Skeletal muscle tissue (tissue), 4 donors: ENCODE measurements around the gene BCAN. TPM values are rescaled to one million over a fixed set of nuclear protein-coding genes. Genes with fewer than 3 reads are reported as not detected.

Experiments
- H3K27ac ChIP-seq: one replicate; pipeline ENCODE4 v1.7.0; 2013; ENCODE audit warnings: mild to moderate bottlenecking, low read depth, low read length, inconsistent platforms
- H3K27me3 ChIP-seq, 3 donors: one replicate each; pipeline ENCODE4 v1.7.0; 2013; ENCODE audit warnings: low read length in 3 of 3; ENCODE audit not compliant: control insufficient read depth in 3 of 3, insufficient read depth in 3 of 3
- H3K36me3 ChIP-seq, 3 donors: one replicate each; pipeline ENCODE4 v1.7.0; 2013; ENCODE audit warnings: low read length in 3 of 3; ENCODE audit not compliant: control insufficient read depth in 3 of 3, insufficient read depth in 3 of 3
- H3K4me1 ChIP-seq, 3 donors: one replicate each; pipeline ENCODE4 v1.7.0; 2013; ENCODE audit warnings: low read length in 3 of 3, mild to moderate bottlenecking in 3 of 3; ENCODE audit not compliant: control insufficient read depth in 3 of 3, insufficient read depth in 3 of 3
- H3K4me3 ChIP-seq, 3 donors: one replicate each; pipeline ENCODE4 v1.7.0; 2013; ENCODE audit warnings: low read length in 3 of 3
- H3K9ac ChIP-seq, 3 donors: one replicate each; pipeline ENCODE4 v1.7.0; 2013; ENCODE audit warnings: low read length in 3 of 3, mild to moderate bottlenecking in 3 of 3, moderate library complexity in 2 of 3, low read depth in 1 of 3
- H3K9me3 ChIP-seq, 3 donors: one replicate each; pipeline ENCODE4 v1.7.0; 2013; ENCODE audit warnings: low read length in 3 of 3; ENCODE audit not compliant: control insufficient read depth in 3 of 3
- total RNA-seq: library from RNA; depleted of rRNA; stranded (reverse); fragments of >200 nt; gene quantifications from one replicate; pipeline ENCODE4 v1.2.3, GENCODE V29; 2014
- donor health status: Osteomylitis.

Gene BCAN
- total RNA-seq, 1 donor from 2014 or later = under 0.01 TPM

DNA sequence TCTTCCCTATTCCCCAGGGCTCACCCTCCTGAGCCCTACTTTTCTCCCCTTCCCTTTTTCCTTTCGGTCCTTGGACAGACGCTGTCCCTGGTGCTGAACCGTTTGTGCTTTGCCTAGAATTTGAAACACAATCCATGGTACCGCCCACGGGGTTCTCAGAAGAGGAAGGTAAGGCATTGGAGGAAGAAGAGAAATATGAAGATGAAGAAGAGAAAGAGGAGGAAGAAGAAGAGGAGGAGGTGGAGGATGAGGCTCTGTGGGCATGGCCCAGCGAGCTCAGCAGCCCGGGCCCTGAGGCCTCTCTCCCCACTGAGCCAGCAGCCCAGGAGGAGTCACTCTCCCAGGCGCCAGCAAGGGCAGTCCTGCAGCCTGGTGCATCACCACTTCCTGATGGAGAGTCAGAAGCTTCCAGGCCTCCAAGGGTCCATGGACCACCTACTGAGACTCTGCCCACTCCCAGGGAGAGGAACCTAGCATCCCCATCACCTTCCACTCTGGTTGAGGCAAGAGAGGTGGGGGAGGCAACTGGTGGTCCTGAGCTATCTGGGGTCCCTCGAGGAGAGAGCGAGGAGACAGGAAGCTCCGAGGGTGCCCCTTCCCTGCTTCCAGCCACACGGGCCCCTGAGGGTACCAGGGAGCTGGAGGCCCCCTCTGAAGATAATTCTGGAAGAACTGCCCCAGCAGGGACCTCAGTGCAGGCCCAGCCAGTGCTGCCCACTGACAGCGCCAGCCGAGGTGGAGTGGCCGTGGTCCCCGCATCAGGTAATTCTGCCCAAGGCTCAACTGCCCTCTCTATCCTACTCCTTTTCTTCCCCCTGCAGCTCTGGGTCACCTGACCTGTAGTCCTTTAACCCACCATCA is 10.4 kb downstream of the BCAN start:
- peaks cover 40 to 76% (median 46%) of the 10 kb centered on the region in 3 donors for H3K27me3 ChIP-seq
- peaks cover 7 to 10% (median 8%) of the 10 kb centered on the region in 3 donors for H3K4me1 ChIP-seq

DNA sequence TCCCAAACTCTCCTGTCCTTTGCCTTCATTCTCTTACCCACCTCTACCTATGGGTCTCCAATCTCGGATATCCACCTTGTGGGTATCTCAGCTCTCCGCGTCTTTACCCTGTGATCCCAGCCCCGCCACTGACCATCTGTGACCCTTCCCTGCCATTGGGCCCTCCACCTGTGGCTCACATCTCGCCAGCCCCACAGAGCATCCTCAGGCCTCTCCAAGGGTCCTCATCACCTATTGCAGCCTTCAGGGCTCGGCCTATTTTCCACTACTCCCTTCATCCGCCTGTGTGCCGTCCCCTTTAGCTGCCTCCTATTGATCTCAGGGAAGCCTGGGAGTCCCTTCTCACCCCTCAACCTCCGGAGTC is 11.1 kb downstream of the BCAN start:
- Histone ChIP-seq H3K9ac (no peak overlapping the region), H3K4me3 (no peak overlapping the region), H3K27me3 (peaks cover 38 to 75% (median 41%) of the 10 kb centered on the region in 3 donors), H3K36me3 (no peaks in the 10 kb centered on the region), H3K9me3 (no peaks in the 10 kb centered on the region), H3K27ac (no peak overlapping the region), H3K4me1 (peaks cover 10 to 16% (median 12%) of the 10 kb centered on the region in 3 donors)

More for the DNA sequence above, 10.4 kb downstream of the BCAN start:
- H3K9ac ChIP-seq = no peak overlapping the region
- H3K9me3 ChIP-seq = no peaks in the 10 kb centered on the region
- no peaks in the 10 kb centered on the region for H3K36me3 ChIP-seq
- H3K27ac ChIP-seq = no peak overlapping the region
- H3K4me3 ChIP-seq = no peak overlapping the region

GRCh38 chr1:156654700-156655099 is 12.8 kb downstream of the BCAN start:
- H3K9ac ChIP-seq = no peak overlapping the region
- H3K27me3 ChIP-seq = peaks cover 28 to 65% (median 30%) of the 10 kb centered on the region in 3 donors
- no peaks in the 10 kb centered on the region for H3K36me3 ChIP-seq
- H3K4me3 ChIP-seq = no peak overlapping the region
- peaks cover 16 to 32% (median 25%) of the 10 kb centered on the region in 3 donors for H3K4me1 ChIP-seq
- no peak overlapping the region for H3K27ac ChIP-seq
- H3K9me3 ChIP-seq = no peaks in the 10 kb centered on the region

GRCh38 chr1:156655151-156655903 is 13.4 kb downstream of the BCAN start:
- Histone ChIP-seq H3K4me1 (peaks cover 19 to 37% (median 29%) of the 10 kb centered on the region in 3 donors), H3K27me3 (peaks cover 22 to 62% (median 30%) of the 10 kb centered on the region in 3 donors), H3K36me3 (no peaks in the 10 kb centered on the region), H3K9me3 (no peaks in the 10 kb centered on the region), H3K27ac (no peak overlapping the region), H3K9ac (no peak overlapping the region), H3K4me3 (no peak overlapping the region)

GRCh38 chr1:156655904-156656516 is 14.1 kb downstream of the BCAN start:
- Histone ChIP-seq H3K4me1 (peaks cover 26 to 44% (median 36%) of the 10 kb centered on the region in 3 donors), H3K36me3 (no peaks in the 10 kb centered on the region), H3K9ac (no peak overlapping the region), H3K27ac (no peak overlapping the region), H3K27me3 (peaks cover 22 to 55% (median 28%) of the 10 kb centered on the region in 3 donors), H3K9me3 (no peaks in the 10 kb centered on the region), H3K4me3 (no peak overlapping the region)

DNA sequence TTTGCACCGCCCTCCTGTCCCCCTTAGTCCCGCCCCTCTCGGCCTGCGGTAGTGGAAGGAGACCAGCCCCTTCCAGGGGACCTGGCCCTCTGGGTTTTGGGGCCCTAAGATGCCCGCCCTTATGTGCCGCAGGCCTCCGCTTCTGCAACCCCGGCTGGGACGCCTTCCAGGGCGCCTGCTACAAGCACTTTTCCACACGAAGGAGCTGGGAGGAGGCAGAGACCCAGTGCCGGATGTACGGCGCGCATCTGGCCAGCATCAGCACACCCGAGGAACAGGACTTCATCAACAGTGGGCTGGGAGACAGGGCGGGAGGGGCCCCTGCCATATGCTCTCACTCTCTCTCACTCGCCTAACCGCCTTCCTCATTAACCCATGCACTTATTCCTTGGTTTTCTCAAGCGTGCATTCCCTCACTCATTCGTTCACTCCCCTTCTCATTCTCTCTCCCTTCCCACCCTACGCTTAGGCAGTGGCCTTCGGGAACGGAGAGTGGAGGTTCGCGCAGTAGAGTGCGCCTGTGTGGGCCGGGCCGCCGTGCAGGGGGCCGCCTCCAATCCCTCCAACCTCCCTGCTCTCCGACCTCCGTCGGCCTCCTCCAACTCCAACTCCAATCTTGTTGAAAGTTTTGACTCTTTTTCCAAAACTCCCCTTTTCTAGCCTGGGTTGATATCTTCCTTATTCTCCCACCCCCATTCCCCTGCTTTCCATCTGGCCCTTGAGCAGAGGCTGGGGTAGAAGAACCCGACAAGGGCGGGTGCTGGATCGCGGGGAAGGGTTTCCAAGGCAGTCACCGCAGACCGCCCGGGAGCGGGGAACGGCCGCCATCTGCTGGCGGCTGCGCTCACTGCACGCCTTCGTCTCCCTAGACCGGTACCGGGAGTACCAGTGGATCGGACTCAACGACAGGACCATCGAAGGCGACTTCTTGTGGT is 15.2 kb downstream of the BCAN start:
- Histone ChIP-seq H3K9ac (peak overlapping the region in 2 of 3 donors; percentile 33 to 43), H3K27ac (no peak overlapping the region), H3K4me3 (peak overlapping the region; percentile 31 to 66 (median 48)), H3K4me1 (peaks cover 37 to 54% (median 47%) of the 10 kb centered on the region in 3 donors), H3K27me3 (peaks cover 19 to 46% (median 25%) of the 10 kb centered on the region in 3 donors), H3K9me3 (no peaks in the 10 kb centered on the region), H3K36me3 (no peaks in the 10 kb centered on the region)

DNA sequence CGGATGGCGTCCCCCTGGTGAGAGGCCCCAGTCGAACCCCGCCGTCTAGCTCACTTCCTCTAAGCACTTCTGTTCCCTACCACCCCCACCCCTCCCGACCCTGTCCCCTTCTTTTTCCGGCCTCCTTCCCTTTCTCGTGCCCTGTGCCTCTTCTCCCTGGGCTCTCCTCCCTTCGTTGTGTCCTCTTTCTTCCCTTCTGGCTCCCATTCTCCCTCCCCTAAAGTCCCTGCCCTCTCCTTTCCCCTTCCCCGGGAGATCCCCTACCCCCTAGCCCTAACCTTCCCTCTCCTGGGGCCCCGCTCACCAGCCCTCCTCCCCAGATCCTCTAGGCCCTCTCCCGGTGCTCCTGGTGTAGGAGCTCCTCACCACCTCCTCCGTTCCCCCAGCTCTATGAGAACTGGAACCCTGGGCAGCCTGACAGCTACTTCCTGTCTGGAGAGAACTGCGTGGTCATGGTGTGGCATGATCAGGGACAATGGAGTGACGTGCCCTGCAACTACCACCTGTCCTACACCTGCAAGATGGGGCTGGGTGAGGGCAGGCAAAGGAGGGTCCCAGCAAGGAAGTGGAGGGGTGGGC is 15.9 kb downstream of the BCAN start:
- Histone ChIP-seq H3K4me1 (peaks cover 44 to 62% (median 54%) of the 10 kb centered on the region in 3 donors), H3K36me3 (no peaks in the 10 kb centered on the region), H3K27me3 (peaks cover 19 to 38% (median 25%) of the 10 kb centered on the region in 3 donors), H3K9ac (peak overlapping the region in 2 of 3 donors; percentile 25 to 43), H3K4me3 (peak overlapping the region in 2 of 3 donors; percentile 22 to 24), H3K9me3 (no peaks in the 10 kb centered on the region), H3K27ac (no peak overlapping the region)

DNA sequence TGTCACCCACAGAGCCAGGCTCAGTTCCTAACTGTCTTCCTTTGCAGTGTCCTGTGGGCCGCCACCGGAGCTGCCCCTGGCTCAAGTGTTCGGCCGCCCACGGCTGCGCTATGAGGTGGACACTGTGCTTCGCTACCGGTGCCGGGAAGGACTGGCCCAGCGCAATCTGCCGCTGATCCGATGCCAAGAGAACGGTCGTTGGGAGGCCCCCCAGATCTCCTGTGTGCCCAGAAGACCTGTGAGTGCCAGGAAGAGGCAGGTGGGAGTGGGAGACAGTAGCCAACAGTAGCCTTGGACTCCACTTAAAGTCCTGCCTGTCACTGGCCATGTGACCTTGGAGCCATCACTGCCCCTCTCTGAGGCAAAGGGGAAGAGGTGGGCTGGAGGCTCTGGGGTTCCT is 16.6 kb downstream of the BCAN start:
- H3K27ac ChIP-seq = no peak overlapping the region
- peak overlapping the region in 1 of 3 donors; percentile 40 for H3K9ac ChIP-seq
- H3K4me3 ChIP-seq = no peak overlapping the region
- no peaks in the 10 kb centered on the region for H3K36me3 ChIP-seq
- H3K27me3 ChIP-seq = peaks cover 19 to 32% (median 25%) of the 10 kb centered on the region in 3 donors
- peaks cover 50 to 69% (median 61%) of the 10 kb centered on the region in 3 donors for H3K4me1 ChIP-seq
- H3K9me3 ChIP-seq = no peaks in the 10 kb centered on the region
